Measurements from ENCODE around the gene SDSL. TPM values are rescaled to one million over a fixed set of nuclear protein-coding genes. Genes with fewer than 3 reads are reported as not detected.

SDSL gene
- total RNA-seq, 1 experiment from 2014 or later = 4.1 TPM

DNA sequence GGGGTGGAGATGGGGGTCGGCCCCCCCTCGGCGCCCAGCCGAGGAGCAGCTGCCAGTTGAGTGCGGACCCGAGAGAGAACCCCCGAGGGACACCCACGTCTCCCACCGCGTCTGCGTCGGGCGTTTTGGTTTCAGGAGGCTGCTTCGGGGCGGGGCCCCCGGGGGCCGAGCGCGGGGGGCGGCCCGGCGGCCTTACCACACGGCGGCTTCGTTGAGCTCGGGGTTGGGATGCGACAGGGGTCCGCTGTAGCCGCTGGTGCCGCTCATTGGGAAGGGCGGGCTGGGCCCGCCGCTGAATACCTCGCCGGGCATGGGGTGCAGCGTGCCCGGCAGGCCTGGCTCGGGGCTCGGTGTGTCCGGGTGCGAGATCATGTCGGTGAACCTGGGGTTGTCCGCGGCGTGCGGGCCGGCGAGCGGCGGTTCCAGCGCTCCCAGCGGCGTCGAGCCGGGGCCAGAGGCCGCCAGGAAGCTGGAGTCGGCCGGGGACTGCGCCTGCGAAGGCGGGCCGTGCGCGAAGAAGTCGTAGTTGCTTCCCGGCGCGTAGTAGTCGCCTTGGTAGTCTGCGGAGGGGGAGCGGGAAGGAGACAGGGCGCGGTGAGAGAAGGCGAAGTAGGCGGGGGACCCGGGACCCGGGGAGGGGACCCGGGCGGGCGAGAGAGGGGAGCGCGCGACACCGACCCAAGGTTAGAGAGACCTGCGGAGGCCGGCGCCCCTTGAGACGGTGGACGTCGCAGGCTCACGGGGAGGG, 41.0 kb downstream of the SDSL start:
- peak; percentile 75 for DNase-seq
- Histone ChIP-seq H3K4me3 (ENCODE audit: insufficient read depth, low read depth, low read length) (peak overlapping the region; percentile 24), H3K36me3 (replicated peaks; ENCODE audit: control insufficient read depth, insufficient read depth, low read length) (no peaks in the 10 kb centered on the region), H3K27me3 (ENCODE audit: control insufficient read depth, insufficient read depth, low read length) (peaks cover 68% of the 10 kb centered on the region)

DNA sequence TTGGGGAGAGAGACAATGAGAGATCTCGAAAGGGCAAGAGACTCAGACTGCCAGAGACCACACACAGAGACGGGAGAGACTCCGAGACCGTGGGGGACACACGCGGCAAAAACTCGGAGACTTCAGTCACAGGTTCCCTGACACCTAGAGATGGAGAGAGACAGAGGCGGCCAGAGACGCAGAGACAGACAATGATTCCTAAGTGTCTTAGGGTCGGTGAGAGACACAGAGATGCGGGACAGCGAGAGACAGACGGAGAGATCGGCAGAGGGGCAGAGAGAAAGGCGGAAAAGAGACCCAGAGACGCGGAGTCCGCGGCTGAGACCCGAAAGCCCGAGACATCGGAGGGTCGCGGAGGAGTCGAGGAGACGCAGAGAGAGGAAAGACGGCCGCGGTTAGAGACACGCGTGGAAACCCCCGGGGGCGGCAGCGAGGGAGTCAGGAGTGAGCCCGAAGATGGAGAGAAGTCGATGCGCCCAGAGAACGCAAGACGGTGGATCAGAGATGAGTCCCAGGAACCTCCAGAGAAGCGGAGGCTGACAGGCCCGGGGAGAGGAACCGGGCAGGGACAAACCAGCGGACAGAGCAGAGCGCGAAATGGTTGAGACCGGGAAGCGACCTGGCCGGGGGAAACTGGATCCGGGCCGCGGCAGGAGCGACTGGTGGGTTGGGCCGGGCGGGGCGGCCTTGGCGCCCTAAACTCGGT, 41.7 kb downstream of the SDSL start:
- peak; percentile 69 for DNase-seq
- Histone ChIP-seq H3K27me3 (ENCODE audit: control insufficient read depth, insufficient read depth, low read length) (peaks cover 75% of the 10 kb centered on the region), H3K4me3 (ENCODE audit: insufficient read depth, low read depth, low read length) (no peak overlapping the region; the same call in 1 of the 2 replicates), H3K36me3 (replicated peaks; ENCODE audit: control insufficient read depth, insufficient read depth, low read length) (no peaks in the 10 kb centered on the region)

DNA sequence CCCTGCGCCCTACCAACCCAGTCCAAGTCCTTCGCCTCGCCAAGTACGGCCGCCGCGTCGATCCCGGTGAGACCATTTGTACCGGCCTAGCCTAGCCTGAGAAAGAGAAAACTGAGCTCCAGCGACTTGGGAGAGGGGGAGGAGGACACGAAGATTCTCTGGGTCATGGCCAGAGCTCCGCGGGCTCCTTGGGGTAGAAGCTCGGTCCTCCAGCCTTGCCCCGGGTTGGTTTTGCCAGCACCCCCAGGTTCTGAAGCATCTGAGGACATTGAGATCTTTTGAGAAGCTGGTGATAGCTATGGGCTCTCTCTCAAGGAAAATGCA, 42.2 kb downstream of the SDSL start:
- no peak for DNase-seq
- H3K27me3 ChIP-seq (ENCODE audit: control insufficient read depth, insufficient read depth, low read length) = peaks cover 81% of the 10 kb centered on the region
- no peaks in the 10 kb centered on the region for H3K36me3 ChIP-seq (replicated peaks; ENCODE audit: control insufficient read depth, insufficient read depth, low read length)
- H3K4me3 ChIP-seq (ENCODE audit: insufficient read depth, low read depth, low read length) = no peak overlapping the region

DNA sequence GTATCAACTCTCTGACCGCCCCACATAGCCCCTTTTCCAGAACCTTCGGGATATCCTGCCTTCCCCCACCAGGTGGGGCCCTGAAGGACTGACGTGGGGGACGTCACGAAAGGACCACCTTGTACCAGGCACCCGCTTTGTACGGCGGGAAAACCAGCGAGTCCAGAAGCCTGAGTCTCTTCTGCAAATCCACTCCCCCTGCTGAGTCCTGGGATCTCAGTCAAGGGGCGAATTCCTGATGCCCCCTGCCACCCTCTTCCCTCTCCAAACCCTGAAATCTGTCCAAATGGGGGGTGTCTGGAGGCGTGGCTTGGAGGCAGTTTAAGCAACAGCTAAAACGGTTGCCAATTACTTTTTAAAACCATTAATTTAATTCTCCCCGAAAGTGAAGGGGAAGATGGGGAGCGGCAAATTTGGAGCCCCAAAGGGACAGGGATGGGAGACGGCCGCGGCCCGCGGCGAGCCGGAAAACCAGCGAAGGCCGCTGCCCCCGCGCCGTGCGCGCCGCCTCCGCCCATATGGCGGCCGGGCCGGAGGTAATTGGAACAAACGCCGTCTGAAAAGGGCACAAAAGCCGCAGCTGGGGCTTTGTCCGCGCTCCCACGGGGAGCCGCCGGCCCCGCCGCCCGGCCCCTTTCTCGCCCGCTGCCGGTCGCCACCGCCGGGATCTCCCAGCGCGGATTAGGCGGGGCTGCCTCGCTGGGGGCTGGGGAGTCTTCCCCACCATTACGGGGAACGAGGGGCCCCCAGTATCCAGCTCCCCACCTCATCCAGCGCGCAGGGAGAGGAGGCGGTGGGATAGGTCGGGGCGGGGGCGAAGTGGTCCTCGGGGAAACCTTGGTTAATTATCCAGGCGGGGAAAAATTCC, 42.9 kb downstream of the SDSL start:
- Histone ChIP-seq H3K27me3 (ENCODE audit: control insufficient read depth, insufficient read depth, low read length) (peaks cover 83% of the 10 kb centered on the region), H3K36me3 (replicated peaks; ENCODE audit: control insufficient read depth, insufficient read depth, low read length) (no peaks in the 10 kb centered on the region), H3K4me3 (ENCODE audit: insufficient read depth, low read depth, low read length) (no peak overlapping the region)
- DNase-seq = peak; percentile 69

DNA sequence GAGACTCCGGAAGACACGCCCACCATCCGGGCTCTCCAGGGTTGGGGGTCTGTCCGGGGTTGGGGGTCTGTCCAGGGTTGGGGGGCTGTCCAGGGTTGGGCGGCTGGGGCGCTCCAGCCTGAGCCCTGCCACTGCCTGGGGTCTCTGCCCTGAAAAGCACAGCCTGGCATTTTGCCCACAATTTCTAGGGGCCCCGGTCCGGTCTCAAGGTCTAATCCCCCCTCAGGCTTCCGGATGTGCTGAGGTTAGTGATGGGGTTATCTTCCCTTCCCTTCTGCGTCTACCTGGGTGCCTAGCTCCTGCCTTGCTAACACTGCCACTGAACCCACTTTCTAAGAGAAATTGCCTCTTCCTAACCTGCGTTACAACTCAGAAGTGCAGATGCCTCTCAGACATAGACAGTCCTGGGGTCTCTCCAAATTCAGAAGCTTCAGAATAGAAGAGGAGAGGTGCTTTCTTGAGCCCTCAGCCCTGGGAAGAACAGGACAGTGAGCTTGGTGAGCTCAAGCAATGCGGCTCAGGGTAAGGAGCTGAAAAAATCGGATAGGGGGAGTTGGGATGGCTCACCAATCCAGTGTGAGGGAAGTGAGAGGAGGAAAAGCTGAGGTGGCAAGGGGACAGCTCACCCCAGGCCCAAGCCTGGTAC, 43.8 kb downstream of the SDSL start:
- DNase-seq = peak; percentile 69

DNA sequence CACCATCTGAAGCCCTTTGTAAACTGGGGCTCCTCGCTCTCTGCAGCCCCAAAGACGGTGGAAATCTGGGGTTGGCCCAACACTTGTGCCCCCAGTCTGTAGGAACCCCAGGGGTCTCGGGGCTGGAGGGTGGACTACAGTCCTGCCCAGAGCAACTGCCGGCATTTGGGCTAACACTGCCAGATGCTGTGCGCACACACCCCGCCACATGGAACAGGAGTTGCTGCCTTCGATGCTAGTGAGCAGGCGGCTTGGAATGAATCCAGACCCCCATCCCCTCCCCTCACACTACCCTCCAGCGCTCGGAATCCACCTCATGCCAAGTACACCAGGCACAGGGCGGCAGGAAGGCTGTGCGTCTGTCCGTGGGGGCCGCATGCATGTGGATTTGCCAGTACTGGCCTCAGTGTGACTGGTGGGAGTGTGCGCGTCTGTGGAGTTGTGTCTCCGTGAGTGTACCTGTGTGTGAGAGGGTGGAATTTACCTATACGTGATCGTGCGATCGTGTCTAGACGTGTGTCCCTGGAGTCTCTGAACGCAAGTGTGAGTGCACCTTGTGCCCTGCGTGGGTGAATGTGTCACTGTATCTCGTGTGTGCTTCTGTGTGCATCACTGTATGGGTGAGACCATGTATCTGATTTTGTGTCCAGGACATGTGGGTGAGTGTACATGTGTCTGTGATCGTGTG, 44.4 kb downstream of the SDSL start:
- H3K4me3 ChIP-seq (ENCODE audit: insufficient read depth, low read depth, low read length) = no peak overlapping the region
- no peaks in the 10 kb centered on the region for H3K36me3 ChIP-seq (replicated peaks; ENCODE audit: control insufficient read depth, insufficient read depth, low read length)
- peak; percentile 54 for DNase-seq
- H3K27me3 ChIP-seq (ENCODE audit: control insufficient read depth, insufficient read depth, low read length) = peaks cover 96% of the 10 kb centered on the region

More for the DNA sequence above, 43.8 kb downstream of the SDSL start:
- Histone ChIP-seq H3K4me3 (ENCODE audit: insufficient read depth, low read depth, low read length) (no peak overlapping the region), H3K36me3 (replicated peaks; ENCODE audit: control insufficient read depth, insufficient read depth, low read length) (no peaks in the 10 kb centered on the region), H3K27me3 (ENCODE audit: control insufficient read depth, insufficient read depth, low read length) (peaks cover 89% of the 10 kb centered on the region)

DNA sequence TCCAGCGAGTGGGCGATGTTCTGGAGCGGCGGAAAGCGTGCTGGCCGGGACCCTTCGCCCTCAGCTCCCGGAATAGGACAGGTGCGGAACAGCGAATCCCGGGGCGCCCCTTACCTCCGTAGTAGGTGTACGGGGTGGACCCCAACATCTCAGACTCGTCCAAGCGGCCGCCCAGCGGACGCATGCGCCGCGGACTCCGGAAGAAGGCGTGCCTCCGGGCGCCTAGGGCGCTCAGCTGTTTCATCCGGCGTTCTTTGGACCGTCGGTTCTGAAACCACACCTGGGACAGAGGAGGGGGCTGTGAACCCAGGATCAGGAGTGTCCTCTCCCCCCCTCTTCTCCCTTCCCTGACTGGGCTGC, 44.9 kb downstream of the SDSL start:
- DNase-seq = peak; percentile 68
- Histone ChIP-seq H3K36me3 (replicated peaks; ENCODE audit: control insufficient read depth, insufficient read depth, low read length) (no peaks in the 10 kb centered on the region), H3K27me3 (ENCODE audit: control insufficient read depth, insufficient read depth, low read length) (peaks cover 100% of the 10 kb centered on the region), H3K4me3 (ENCODE audit: insufficient read depth, low read depth, low read length) (peak overlapping the region; percentile 35)

DNA sequence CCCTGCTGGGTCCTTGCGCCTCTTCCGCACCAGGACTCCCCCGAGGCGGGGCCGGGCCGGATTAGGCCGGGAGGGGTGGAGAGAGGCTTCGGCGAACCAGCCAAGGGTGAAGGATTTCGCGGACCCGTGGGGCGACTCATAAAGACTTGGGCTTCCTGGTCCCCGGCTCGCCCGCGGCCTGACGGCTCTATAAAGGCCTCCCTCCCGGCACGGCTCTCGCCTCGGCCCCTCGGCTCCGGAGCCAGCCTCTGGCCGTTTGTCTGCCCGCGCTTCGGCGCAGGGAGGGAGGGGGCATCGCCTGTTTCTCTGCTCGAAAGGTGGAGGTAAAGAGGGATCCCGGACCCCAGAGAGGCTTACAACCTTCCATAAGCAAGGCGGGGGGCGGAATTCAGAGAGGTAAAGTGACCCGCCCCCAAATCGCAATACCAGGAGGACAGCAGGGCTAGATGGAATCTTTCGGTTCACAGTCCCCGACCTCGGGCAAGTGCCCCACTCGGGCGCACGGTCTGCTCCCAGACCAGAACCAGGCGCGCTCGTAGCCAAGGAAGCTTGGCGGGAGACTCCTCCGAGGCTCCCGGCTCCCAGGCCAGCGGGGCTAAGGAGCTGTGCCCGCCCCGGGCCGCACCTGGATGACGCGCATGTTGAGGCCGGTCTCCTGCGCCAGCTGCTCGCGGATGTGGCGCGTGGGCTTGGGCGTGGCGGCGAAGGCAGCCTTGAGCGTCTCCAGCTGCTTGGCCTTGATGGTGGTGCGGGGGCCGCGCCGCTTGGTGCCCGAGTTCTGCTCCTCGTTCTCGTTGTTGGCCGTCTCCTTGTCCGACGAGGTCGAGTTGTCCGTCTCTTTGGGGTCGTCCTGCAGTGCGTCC, 45.6 kb downstream of the SDSL start:
- Histone ChIP-seq H3K4me3 (ENCODE audit: insufficient read depth, low read depth, low read length) (peak overlapping the region; percentile 35), H3K36me3 (replicated peaks; ENCODE audit: control insufficient read depth, insufficient read depth, low read length) (no peaks in the 10 kb centered on the region), H3K27me3 (ENCODE audit: control insufficient read depth, insufficient read depth, low read length) (peaks cover 100% of the 10 kb centered on the region)
- DNase-seq = peak; percentile 76

DNA sequence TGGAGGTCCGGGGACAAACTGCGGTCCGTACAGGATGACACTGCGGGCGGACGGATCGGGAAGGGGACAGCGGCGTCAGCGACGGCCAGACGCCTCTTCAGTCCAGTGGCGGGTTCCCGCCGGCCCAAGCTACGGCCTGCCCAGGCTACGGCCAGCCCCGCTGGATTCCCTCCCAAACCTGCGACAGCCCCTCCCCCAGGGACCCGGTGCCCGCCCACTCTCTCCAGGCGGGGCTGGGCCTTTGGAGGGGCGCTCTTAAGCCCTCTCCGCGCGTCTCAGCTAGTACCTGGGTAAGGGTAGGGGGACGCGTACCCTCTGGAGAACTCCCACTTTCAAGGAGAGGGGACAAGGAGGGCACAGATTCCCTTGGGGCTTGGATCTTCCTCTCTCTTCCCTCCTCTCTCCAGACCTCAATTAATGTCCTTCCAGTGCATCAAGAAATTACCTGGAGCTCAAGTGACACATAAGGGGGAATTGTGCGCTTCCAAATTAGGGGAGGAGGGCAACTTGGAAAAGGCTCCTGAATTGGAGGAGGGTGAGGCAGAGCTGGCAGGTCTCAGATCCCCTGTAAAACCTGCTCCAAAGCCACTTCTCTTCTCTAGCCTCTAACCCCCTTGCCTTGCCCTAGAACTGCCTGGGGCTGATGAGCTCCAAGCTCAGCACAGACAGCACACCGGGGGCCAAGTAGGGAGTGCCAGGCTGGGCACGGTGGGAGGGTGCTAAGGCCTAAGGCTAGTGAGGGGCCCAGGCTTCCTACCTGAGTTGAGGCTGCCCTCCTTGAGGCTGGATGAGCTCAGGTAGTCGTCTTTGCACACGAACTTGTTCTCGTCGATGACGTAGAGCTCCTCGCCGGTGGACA, 46.4 kb downstream of the SDSL start:
- peak overlapping the region; percentile 35 for H3K4me3 ChIP-seq (ENCODE audit: insufficient read depth, low read depth, low read length)
- H3K36me3 ChIP-seq (replicated peaks; ENCODE audit: control insufficient read depth, insufficient read depth, low read length) = no peaks in the 10 kb centered on the region
- H3K27me3 ChIP-seq (ENCODE audit: control insufficient read depth, insufficient read depth, low read length) = peaks cover 100% of the 10 kb centered on the region
- DNase-seq = peak; percentile 83

DNA sequence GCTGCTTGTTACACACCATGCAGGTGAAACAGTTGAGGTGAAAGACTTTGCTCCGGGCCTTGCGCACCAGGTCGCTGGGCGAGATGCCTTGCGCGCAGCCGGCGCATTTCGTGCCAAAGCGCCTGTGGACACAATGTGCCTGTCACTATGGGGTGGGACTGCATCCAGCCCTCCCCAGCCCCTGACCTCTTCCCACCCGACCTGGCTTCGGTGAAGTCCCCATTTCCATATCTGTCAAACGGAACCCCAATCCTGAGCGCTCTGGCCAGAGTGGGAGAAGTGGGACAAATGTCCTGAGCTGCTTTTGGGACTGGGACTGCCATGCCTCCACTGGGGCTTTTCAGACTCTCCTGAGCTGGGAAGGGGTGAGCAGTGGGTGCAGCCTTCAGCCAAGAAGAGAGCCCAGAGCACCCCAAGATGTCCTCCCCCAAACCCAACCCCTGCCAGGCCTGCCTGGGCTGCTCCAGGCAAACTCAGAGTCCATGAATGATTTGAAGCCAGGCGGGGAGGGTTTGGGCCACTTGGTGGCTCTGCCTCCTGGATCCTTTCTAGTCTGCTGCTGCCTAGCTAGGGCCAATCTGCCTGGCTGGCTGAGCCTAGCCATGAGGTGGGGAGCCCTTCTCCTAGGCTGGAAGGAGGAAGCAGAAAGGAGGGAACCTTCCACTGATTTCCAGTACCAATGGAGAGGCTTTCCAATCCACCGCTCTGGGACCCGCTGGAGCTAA, 47.2 kb downstream of the SDSL start:
- DNase-seq = no peak
- Histone ChIP-seq H3K4me3 (ENCODE audit: insufficient read depth, low read depth, low read length) (no peak overlapping the region), H3K36me3 (replicated peaks; ENCODE audit: control insufficient read depth, insufficient read depth, low read length) (no peaks in the 10 kb centered on the region), H3K27me3 (ENCODE audit: control insufficient read depth, insufficient read depth, low read length) (peaks cover 100% of the 10 kb centered on the region)

DNA sequence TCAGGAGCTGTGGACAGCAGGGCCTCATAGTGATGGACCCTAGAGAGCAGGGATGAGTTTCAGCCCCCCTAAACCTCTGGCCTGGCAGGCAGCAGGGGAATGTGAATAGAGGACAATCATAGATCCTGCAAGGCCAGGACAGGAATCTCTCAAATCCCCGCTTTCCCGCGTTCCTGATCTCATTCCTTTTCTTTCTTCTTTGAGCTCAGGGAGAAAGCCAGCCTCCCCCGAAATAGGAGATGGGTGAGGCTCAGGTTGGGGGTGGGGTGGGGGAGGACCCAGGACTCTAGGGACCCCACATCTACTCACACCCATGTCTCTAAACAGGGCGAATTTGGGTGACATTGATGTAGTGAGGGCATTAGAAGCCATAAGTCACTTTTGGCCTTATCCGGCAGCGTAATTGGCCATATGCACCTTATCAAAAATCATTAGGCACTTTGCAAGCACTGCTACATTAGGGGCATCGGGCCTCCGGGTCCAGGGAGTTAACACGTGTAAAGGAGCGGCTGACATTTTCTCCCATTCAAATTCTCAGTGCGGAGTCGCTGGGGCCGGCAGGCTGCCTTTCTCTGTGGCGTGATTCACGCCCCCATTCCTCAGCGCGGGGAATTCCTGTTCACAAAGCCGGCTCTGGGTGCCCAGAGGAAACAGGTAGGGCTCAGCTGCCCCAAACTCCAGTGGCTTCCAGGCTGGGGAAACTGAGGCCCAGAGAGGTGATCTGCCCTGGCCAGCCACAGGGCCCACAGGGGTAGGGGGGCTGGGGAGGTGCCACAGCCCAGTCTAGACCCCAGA, 48.0 kb downstream of the SDSL start:
- no peak for DNase-seq
- no peaks in the 10 kb centered on the region for H3K36me3 ChIP-seq (replicated peaks; ENCODE audit: control insufficient read depth, insufficient read depth, low read length)
- H3K27me3 ChIP-seq (ENCODE audit: control insufficient read depth, insufficient read depth, low read length) = peaks cover 100% of the 10 kb centered on the region
- no peak overlapping the region for H3K4me3 ChIP-seq (ENCODE audit: insufficient read depth, low read depth, low read length)

Data from H7 (cell line).